ENCODE measurements around the gene TANGO6.

Gene TANGO6

GRCh38 chr16:69037373-69038160 is 194.2 kb downstream of the TANGO6 start:
- H3K4me3 ChIP-seq (ENCODE audit: low read depth, low read length), result no peak overlapping the region
- no peak overlapping the region for H3K9ac ChIP-seq
- no peak overlapping the region for H3K27ac ChIP-seq

GRCh38 chr16:69039333-69039941 is 196.1 kb downstream of the TANGO6 start:
- Histone ChIP-seq H3K27me3 (ENCODE audit: control insufficient read depth, insufficient read depth, low read length) (no peaks in the 10 kb centered on the region), H3K36me3 (ENCODE audit: control insufficient read depth, insufficient read depth, low read length) (no peaks in the 10 kb centered on the region), H3K9me3 (ENCODE audit: control insufficient read depth, low read length) (no peaks in the 10 kb centered on the region), H3K27ac (no peak overlapping the region), H3K79me2 (no peaks in the 10 kb centered on the region), H3K9ac (no peak overlapping the region), H3K4me2 (ENCODE audit: low read length) (no peak overlapping the region), H2AFZ (no peak overlapping the region), H3K4me3 (ENCODE audit: low read depth, low read length) (no peak overlapping the region), H3K4me1 (peaks cover 2% of the 10 kb centered on the region)
- TF ChIP-seq CTCF (IDR thresholded peaks at IDR 0.05), result no peak

More at GRCh38 chr16:69037373-69038160, 194.2 kb downstream of the TANGO6 start:
- no peaks in the 10 kb centered on the region for H3K36me3 ChIP-seq (ENCODE audit: control insufficient read depth, insufficient read depth, low read length)
- H3K9me3 ChIP-seq (ENCODE audit: control insufficient read depth, low read length), result no peaks in the 10 kb centered on the region
- no peak for TF ChIP-seq CTCF (IDR thresholded peaks at IDR 0.05)
- H3K4me2 ChIP-seq (ENCODE audit: low read length), result no peak overlapping the region
- no peaks in the 10 kb centered on the region for H3K79me2 ChIP-seq
- H3K27me3 ChIP-seq (ENCODE audit: control insufficient read depth, insufficient read depth, low read length), result no peaks in the 10 kb centered on the region
- no peak overlapping the region for H2AFZ ChIP-seq
- peaks cover 2% of the 10 kb centered on the region for H3K4me1 ChIP-seq

- Histone ChIP-seq H3K4me1 (peaks cover 2% of the 10 kb centered on the region), H3K27ac (no peak overlapping the region), H3K9me3 (ENCODE audit: control insufficient read depth, low read length) (no peaks in the 10 kb centered on the region), H2AFZ (no peak overlapping the region), H3K9ac (no peak overlapping the region), H3K4me2 (ENCODE audit: low read length) (no peak overlapping the region), H3K36me3 (ENCODE audit: control insufficient read depth, insufficient read depth, low read length) (no peaks in the 10 kb centered on the region), H3K4me3 (ENCODE audit: low read depth, low read length) (no peak overlapping the region), H3K79me2 (no peaks in the 10 kb centered on the region), H3K27me3 (ENCODE audit: control insufficient read depth, insufficient read depth, low read length) (no peaks in the 10 kb centered on the region)
- TF ChIP-seq CTCF (IDR thresholded peaks at IDR 0.05), result no peak
These were observed 197.0 kb downstream of the TANGO6 start for GRCh38 chr16:69040144-69040909.

GRCh38 chr16:69048328-69049120 is 205.2 kb downstream of the TANGO6 start:
- Histone ChIP-seq H3K4me2 (ENCODE audit: low read length) (no peak overlapping the region), H3K9ac (no peak overlapping the region), H3K27ac (no peak overlapping the region), H3K9me3 (ENCODE audit: control insufficient read depth, low read length) (no peaks in the 10 kb centered on the region), H3K4me3 (ENCODE audit: low read depth, low read length) (no peak overlapping the region), H3K27me3 (ENCODE audit: control insufficient read depth, insufficient read depth, low read length) (no peaks in the 10 kb centered on the region), H3K4me1 (no peaks in the 10 kb centered on the region), H2AFZ (no peak overlapping the region), H3K36me3 (ENCODE audit: control insufficient read depth, insufficient read depth, low read length) (no peaks in the 10 kb centered on the region), H3K79me2 (no peaks in the 10 kb centered on the region)
- TF ChIP-seq CTCF (IDR thresholded peaks at IDR 0.05), result no peak
